GM23248 (cell line): ENCODE data around the gene SNX25. TPM values are rescaled to one million over a fixed set of nuclear protein-coding genes. Genes with fewer than 3 reads are reported as not detected.
"Not testable (repeated sequence)": the region's sequence is repeated elsewhere in the genome, so short reads cannot be mapped to it uniquely, and the experiment has no call there.

ENCODE experiments used
- DNase-seq: peaks from one replicate; pipeline ENCODE4 v3.0.0-alpha.2; 2015
- H2AFZ ChIP-seq: fragments of 200-600 bp; sonication (generic); 2 replicates; pipeline ENCODE4 v1.6.1; 2016; ENCODE audit warnings: antibody characterized with exemption
- H3F3A ChIP-seq: fragments of 200-600 bp; sonication (generic); 2 replicates; pipeline ENCODE4 v1.6.1; 2016; ENCODE audit warnings: mild to moderate bottlenecking, antibody characterized with exemption, mixed run types; ENCODE audit not compliant: insufficient read depth
- H3K27ac ChIP-seq: fragments of 200-600 bp; sonication (generic); 2 replicates; pipeline ENCODE4 v1.5.1; 2016; ENCODE audit warnings: mild to moderate bottlenecking
- H3K27me3 ChIP-seq: fragments of 200-600 bp; sonication (generic); replicated peaks from 2 replicates; pipeline ENCODE4 v1.6.1; 2016; ENCODE audit warnings: mild to moderate bottlenecking; ENCODE audit not compliant: insufficient read depth
- H3K36me3 ChIP-seq: fragments of 200-600 bp; sonication (generic); 2 replicates; pipeline ENCODE4 v1.6.1; 2016; ENCODE audit warnings: low read depth, mild to moderate bottlenecking
- H3K4me1 ChIP-seq: fragments of 200-600 bp; sonication (generic); 2 replicates; pipeline ENCODE4 v1.6.1; 2016; ENCODE audit warnings: mild to moderate bottlenecking; ENCODE audit not compliant: insufficient read depth
- H3K4me2 ChIP-seq: fragments of 200-600 bp; sonication (generic); one replicate; pipeline ENCODE4 v1.6.1; 2016; ENCODE audit warnings: mild to moderate bottlenecking; ENCODE audit not compliant: unreplicated experiment
- H3K4me3 ChIP-seq: fragments of 200-600 bp; sonication (generic); 2 replicates; pipeline ENCODE4 v1.5.1; 2016; ENCODE audit warnings: mild to moderate bottlenecking
- H3K79me2 ChIP-seq: fragments of 200-600 bp; sonication (generic); 2 replicates; pipeline ENCODE4 v1.6.1; 2016; ENCODE audit warnings: mild to moderate bottlenecking; ENCODE audit not compliant: insufficient read depth
- H3K9ac ChIP-seq: fragments of 200-600 bp; sonication (generic); 2 replicates; pipeline ENCODE4 v1.6.1; 2016; ENCODE audit warnings: mild to moderate bottlenecking
- H3K9me2 ChIP-seq: fragments of 200-600 bp; sonication (generic); 2 replicates; pipeline ENCODE4 v1.6.1; 2016; ENCODE audit warnings: mixed run types, mild to moderate bottlenecking, moderate library complexity; ENCODE audit not compliant: insufficient read depth
- H3K9me3 ChIP-seq: fragments of 200-600 bp; sonication (generic); one replicate; pipeline ENCODE4 v1.6.1; 2017; ENCODE audit warnings: low read depth
- H4K20me1 ChIP-seq: fragments of 200-600 bp; sonication (generic); 2 replicates; pipeline ENCODE4 v1.6.0; 2016; ENCODE audit not compliant: insufficient read depth
- EZH2 ChIP-seq: fragments of 200-600 bp; sonication (generic); IDR thresholded peaks from 2 replicates; pipeline ENCODE4 v1.6.1; 2018; ENCODE audit warnings: antibody characterized with exemption, mild to moderate bottlenecking; ENCODE audit not compliant: insufficient read depth, poor library complexity, severe bottlenecking
- EZH2phosphoT487 ChIP-seq: fragments of 200-600 bp; sonication (generic); IDR thresholded peaks from 2 replicates; pipeline ENCODE4 v1.6.1; 2018; ENCODE audit warnings: antibody characterized with exemption, moderate library complexity, mild to moderate bottlenecking, low read depth; ENCODE audit not compliant: insufficient read depth
- WGBS, 2 experiments: methylation state at CpG; one replicate each; pipeline ENCODE4 v1.1.6; 2015 to 2017; ENCODE audit warnings: low lambda C conversion rate in 2 of 2, low coverage in 1 of 2; ENCODE audit errors: missing lambda C conversion rate in 2 of 2; 5-methylcytosine and 5-hydroxymethylcytosine counted together
- in situ Hi-C: fragments of 300-500 bp; cut with MboI; formaldehyde crosslinking; loops from 2 replicates; pipeline ENCODE4 v1.15.0; 2020
- polyA plus RNA-seq: library from polyadenylated mRNA; unstranded; fragments of >200 nt; fragmentation: Nextera tagmentation; extraction: Ambion mirVana; gene quantifications from 2 replicates; pipeline ENCODE4 v1.2.1, GENCODE V29; 2016
- total RNA-seq: library from RNA; depleted of rRNA; stranded (reverse); fragments of >200 nt; shearing (Covaris generic); gene quantifications from 2 replicates; pipeline ENCODE4 v1.2.3, GENCODE V29; 2014

The SNX25 gene
- total and polyA plus RNA-seq, 2 experiments from 2014 or later = 8.2 to 50.0 TPM

DNA sequence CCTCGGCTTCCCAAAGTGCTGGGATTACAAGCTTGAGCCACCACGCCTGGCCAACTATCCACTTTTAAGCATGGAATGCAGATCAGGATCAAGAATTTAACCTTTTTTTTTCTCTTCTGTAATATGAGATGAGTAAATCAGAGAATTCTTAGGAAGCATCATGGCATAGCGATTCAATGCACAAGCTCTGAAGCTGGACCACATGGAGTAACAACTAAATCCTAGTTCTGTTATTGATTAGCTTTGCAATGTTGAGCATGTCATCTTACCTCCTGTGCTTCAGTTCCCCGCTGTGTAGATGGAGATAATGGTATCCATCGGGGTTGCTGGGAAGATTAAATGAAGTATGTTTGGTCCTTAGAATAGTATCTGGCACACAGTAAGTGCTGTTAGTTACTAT lies 1.9 kb upstream of the SNX25 start:
- H3K9me3 ChIP-seq = no peaks in the 10 kb centered on the region
- peaks cover 50% of the 10 kb centered on the region for H3K79me2 ChIP-seq
- no peaks in the 10 kb centered on the region for H3K27me3 ChIP-seq
- peaks cover 25% of the 10 kb centered on the region for H3F3A ChIP-seq
- H3K9ac ChIP-seq = no peak overlapping the region
- peaks cover 27% of the 10 kb centered on the region for H3K4me1 ChIP-seq
- H3K9me2 ChIP-seq = no peaks in the 10 kb centered on the region
- TF ChIP-seq EZH2phosphoT487 (no peak), EZH2 (no peak)
- in situ Hi-C loops = no loop called here
- no peak for DNase-seq
- H3K27ac ChIP-seq = no peak overlapping the region
- H4K20me1 ChIP-seq = no peaks in the 10 kb centered on the region
- no peak overlapping the region for H3K4me3 ChIP-seq
- WGBS, 2 experiments = 95 to 97% methylated on average over 5 of the region's 5 CpGs
- H3K4me2 ChIP-seq = no peak overlapping the region
- no peak overlapping the region for H2AFZ ChIP-seq
- no peaks in the 10 kb centered on the region for H3K36me3 ChIP-seq

DNA sequence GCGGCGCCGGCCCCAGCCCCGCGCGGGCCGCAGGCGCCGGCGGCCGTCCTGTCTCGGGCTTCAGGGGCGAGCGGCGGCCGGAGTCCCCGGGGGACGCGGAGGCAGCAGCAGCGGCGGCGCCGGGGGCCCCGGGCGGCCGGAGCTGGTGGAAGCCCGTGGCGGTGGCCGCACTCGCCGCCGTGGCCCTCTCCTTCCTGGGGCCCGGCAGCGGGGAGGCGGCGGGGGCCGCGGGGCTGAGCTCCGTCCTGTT lies 379 bp downstream of the SNX25 start:
- Histone ChIP-seq H3K27ac (peak overlapping the region; percentile 82), H3K9ac (peak overlapping the region; percentile 90), H3K79me2 (peaks cover 58% of the 10 kb centered on the region), H2AFZ (peak overlapping the region; percentile 88; the same call in 1 of the 2 replicates), H3K4me3 (peak overlapping the region; percentile 99), H3F3A (peaks cover 12% of the 10 kb centered on the region), H3K4me1 (peaks cover 15% of the 10 kb centered on the region)
- H3K4me2 ChIP-seq, H3K27me3 ChIP-seq, H3K9me2 ChIP-seq, H3K9me3 ChIP-seq, in situ Hi-C loops, H3K36me3 ChIP-seq, H4K20me1 ChIP-seq, DNase-seq: not testable (repeated sequence)
- 0 to 1% methylated on average over 15 to 22 of the region's 39 CpGs for WGBS, 2 experiments

DNA sequence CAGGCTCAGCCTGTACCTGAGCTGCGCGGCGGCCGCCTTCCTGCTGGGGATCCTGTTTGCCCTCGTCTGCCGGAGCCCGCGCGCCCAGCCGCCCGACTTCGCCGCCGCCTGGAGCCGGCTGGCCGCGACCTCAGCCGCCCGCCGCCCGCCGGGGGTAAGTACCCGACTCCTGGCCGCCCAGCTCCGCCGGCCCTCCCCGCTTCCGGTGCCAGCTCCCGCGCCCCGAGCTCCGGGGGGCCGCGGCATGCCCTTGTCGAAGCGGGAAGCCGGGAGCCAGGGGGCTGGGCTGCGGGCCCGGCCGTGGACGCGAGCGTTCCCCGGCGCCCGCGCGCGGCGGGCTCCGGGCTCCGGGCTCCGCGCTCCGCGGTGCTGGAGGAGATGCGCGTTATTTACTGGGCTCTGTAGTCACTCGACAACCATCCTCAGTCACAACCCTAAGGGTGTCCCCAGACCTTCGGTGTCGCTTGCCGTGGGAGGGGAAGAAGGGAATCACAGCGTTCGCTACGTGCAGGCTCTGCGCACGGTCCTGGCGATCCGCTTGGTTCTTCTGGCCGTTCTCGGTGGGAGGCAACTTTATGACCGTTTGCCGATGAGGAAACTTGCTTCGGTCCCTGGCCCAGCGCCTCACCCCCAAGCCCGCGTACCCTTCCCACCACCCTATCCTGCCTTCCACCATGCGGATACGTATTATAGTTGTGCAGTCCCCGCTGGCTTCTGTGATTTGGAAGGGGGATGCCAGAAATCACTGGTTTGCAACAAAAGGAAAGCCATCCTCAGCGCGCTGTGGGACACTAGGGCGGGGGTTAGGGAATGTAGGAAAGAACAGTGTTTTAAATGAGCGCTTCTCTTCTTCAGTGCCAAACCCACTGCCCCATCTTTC lies 944 bp downstream of the SNX25 start:
- H3K4me3 ChIP-seq = peak overlapping the region; percentile 99
- no peaks in the 10 kb centered on the region for H3K36me3 ChIP-seq
- H3K4me1 ChIP-seq = peaks cover 14% of the 10 kb centered on the region
- H3K9ac ChIP-seq = peak overlapping the region; percentile 90
- no peaks in the 10 kb centered on the region for H3K27me3 ChIP-seq
- no peak for TF ChIP-seq EZH2phosphoT487
- no peak for TF ChIP-seq EZH2
- no peaks in the 10 kb centered on the region for H3K9me3 ChIP-seq
- peaks cover 60% of the 10 kb centered on the region for H3K79me2 ChIP-seq
- H3K27ac ChIP-seq = peak overlapping the region; percentile 82
- in situ Hi-C loops = no loop called here
- 3% methylated on average over 48 to 50 of the region's 84 CpGs for WGBS, 2 experiments
- H4K20me1 ChIP-seq = no peaks in the 10 kb centered on the region
- H3K9me2 ChIP-seq = no peaks in the 10 kb centered on the region
- H2AFZ ChIP-seq = peak overlapping the region; percentile 88
- H3F3A ChIP-seq = peaks cover 11% of the 10 kb centered on the region
- DNase-seq = peak; percentile 84
- peak overlapping the region; percentile 96 for H3K4me2 ChIP-seq

DNA sequence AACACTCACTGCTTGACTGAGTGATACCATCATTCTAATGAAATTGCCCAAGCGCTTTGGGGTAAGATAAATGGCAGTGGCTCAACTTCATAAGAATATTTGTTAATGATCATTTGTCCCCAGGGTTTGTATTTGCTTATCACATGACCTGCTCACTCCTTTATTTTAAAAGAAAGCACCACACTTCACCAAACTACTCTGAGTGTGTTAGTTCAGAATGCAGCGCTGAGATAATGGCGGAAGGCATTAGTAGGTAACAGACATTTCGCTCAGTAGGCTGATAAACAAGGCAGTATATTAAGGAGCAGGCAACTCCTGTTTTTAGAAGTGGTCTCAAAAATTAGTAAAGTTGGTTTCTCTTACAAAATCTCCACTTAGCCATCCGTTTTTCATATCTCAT lies 1.6 kb downstream of the SNX25 start:
- peaks cover 60% of the 10 kb centered on the region for H3K79me2 ChIP-seq
- WGBS, 2 experiments = 85 to 87% methylated on average over 5 of the region's 5 CpGs
- no peaks in the 10 kb centered on the region for H3K9me3 ChIP-seq

More for the DNA sequence above, 1.6 kb downstream of the SNX25 start:
- DNase-seq = no peak
- no peaks in the 10 kb centered on the region for H3K27me3 ChIP-seq
- H3K4me2 ChIP-seq = peak overlapping the region; percentile 96
- H3K27ac ChIP-seq = peak overlapping the region; percentile 82
- H2AFZ ChIP-seq = peak overlapping the region; percentile 88
- H4K20me1 ChIP-seq = no peaks in the 10 kb centered on the region
- H3K4me1 ChIP-seq = peaks cover 21% of the 10 kb centered on the region
- peak overlapping the region; percentile 90 for H3K9ac ChIP-seq
- no peaks in the 10 kb centered on the region for H3K36me3 ChIP-seq
- in situ Hi-C loops = no loop called here
- no peaks in the 10 kb centered on the region for H3K9me2 ChIP-seq
- TF ChIP-seq EZH2 = no peak
- TF ChIP-seq EZH2phosphoT487 = no peak
- peaks cover 14% of the 10 kb centered on the region for H3F3A ChIP-seq
- peak overlapping the region; percentile 99 for H3K4me3 ChIP-seq
